Tibial nerve (tissue), 3 donors: ENCODE data around the gene RXFP3.

Experiments
- POLR2A ChIP-seq, 2 donors: fragments of 450-650 bp; IDR thresholded peaks; one replicate each; pipeline ENCODE4 v1.6.1; 2017; ENCODE audit warnings: antibody characterized with exemption in 2 of 2, mild to moderate bottlenecking in 2 of 2, moderate library complexity in 2 of 2
- TF ChIP-seq, protein P1 (sequence below), 5 experiments: fragments of 200-600 bp in 3 of 5; fragments of 450-650 bp in 2 of 5; sonication (generic) in 3 of 5; IDR thresholded peaks; one replicate each; pipeline ENCODE4 v1.5.1; 2016 to 2019; ENCODE audit warnings: antibody characterized with exemption in 5 of 5, mild to moderate bottlenecking in 3 of 5, moderate library complexity in 2 of 5

GRCh38 chr5:33891446-33891787 lies 44.8 kb upstream of the RXFP3 start:
- TF ChIP-seq, protein P1, sequence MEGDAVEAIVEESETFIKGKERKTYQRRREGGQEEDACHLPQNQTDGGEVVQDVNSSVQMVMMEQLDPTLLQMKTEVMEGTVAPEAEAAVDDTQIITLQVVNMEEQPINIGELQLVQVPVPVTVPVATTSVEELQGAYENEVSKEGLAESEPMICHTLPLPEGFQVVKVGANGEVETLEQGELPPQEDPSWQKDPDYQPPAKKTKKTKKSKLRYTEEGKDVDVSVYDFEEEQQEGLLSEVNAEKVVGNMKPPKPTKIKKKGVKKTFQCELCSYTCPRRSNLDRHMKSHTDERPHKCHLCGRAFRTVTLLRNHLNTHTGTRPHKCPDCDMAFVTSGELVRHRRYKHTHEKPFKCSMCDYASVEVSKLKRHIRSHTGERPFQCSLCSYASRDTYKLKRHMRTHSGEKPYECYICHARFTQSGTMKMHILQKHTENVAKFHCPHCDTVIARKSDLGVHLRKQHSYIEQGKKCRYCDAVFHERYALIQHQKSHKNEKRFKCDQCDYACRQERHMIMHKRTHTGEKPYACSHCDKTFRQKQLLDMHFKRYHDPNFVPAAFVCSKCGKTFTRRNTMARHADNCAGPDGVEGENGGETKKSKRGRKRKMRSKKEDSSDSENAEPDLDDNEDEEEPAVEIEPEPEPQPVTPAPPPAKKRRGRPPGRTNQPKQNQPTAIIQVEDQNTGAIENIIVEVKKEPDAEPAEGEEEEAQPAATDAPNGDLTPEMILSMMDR (IDR thresholded peaks at IDR 0.05): no peak
- TF ChIP-seq POLR2A (IDR thresholded peaks at IDR 0.05): no peak
